K562 (cell line): ENCODE measurements around the gene SLC12A3. TPM values are rescaled to one million over a fixed set of nuclear protein-coding genes. Genes with fewer than 3 reads are reported as not detected.

ENCODE experiments used
- AFF4 ChIP-seq: sonication (generic); formaldehyde crosslinking; IDR thresholded peaks from 2 replicates; pipeline ENCODE4 v1.8.0; 2023; ENCODE audit warnings: mild to moderate bottlenecking, missing genetic modification reagents
- FOXK1 ChIP-seq: sonication (generic); formaldehyde crosslinking; IDR thresholded peaks from 2 replicates; pipeline ENCODE4 v1.8.0; 2022; ENCODE audit warnings: missing genetic modification reagents, mild to moderate bottlenecking, borderline replicate concordance
- HBP1 ChIP-seq: fragments of 450-650 bp; formaldehyde crosslinking; IDR thresholded peaks from 2 replicates; pipeline ENCODE4 v1.4.0; 2022; ENCODE audit warnings: missing genetic modification characterization
- KDM2B ChIP-seq: fragments of 250-450 bp; sonication (Bioruptor Pico); IDR thresholded peaks from 2 replicates; pipeline ENCODE4 v1.8.0; 2021; ENCODE audit warnings: mild to moderate bottlenecking, moderate library complexity
- MAFF ChIP-seq: IDR thresholded peaks from 2 replicates; pipeline ENCODE4 v1.6.1; 2012; ENCODE audit warnings: low read length, improper control_type of control experiment
- MAZ ChIP-seq, 2 experiments: fragments of 450-650 bp in 1 of 2; sonication (generic) in 1 of 2; formaldehyde crosslinking; IDR thresholded peaks in 1 of 2; conservative IDR thresholded peaks in 1 of 2; 2 replicates each; pipeline versions ENCODE4 v1.4.0 to v1.5.0; 2020; ENCODE audit warnings: mild to moderate bottlenecking in 1 of 2, missing genetic modification reagents in 1 of 2
- NEUROD1 ChIP-seq: fragments of 150-350 bp; IDR thresholded peaks from 2 replicates; pipeline ENCODE4 v1.6.1; 2014; ENCODE audit warnings: borderline replicate concordance, low read length, low read depth; ENCODE audit not compliant: partially characterized antibody
- NFYB ChIP-seq: IDR thresholded peaks from 2 replicates; pipeline ENCODE4 v1.6.1; 2011; ENCODE audit warnings: mild to moderate bottlenecking, moderate library complexity; ENCODE audit not compliant: insufficient read length; ENCODE audit errors: extremely low read depth
- PHTF2 ChIP-seq: fragments of 250-450 bp; sonication (Bioruptor Pico); IDR thresholded peaks from 2 replicates; pipeline ENCODE4 v1.5.0; 2021; ENCODE audit warnings: mild to moderate bottlenecking
- SAFB ChIP-seq: fragments of 200-400 bp; formaldehyde crosslinking; IDR thresholded peaks from 2 replicates; pipeline ENCODE4 v1.6.1; 2017; ENCODE audit warnings: low read depth, low read length, borderline replicate concordance
- SMARCE1 ChIP-seq: fragments of 450-650 bp; IDR thresholded peaks from 2 replicates; pipeline ENCODE4 v1.7.1; 2016; ENCODE audit warnings: mild to moderate bottlenecking
- STAT5A ChIP-seq: IDR thresholded peaks from 2 replicates; pipeline ENCODE4 v1.6.1; 2012; ENCODE audit warnings: low read length, inconsistent platforms, borderline replicate concordance
- YY1 ChIP-seq, 3 experiments: IDR thresholded peaks; 2 replicates each; pipeline ENCODE4 v1.6.1; 2011; ENCODE audit warnings: low read length in 2 of 3, mild to moderate bottlenecking in 2 of 3, moderate library complexity in 2 of 3, borderline replicate concordance in 1 of 3, control low read depth in 1 of 3, low read depth in 1 of 3; ENCODE audit not compliant: insufficient read depth in 3 of 3, insufficient replicate concordance in 2 of 3, control insufficient read depth in 1 of 3, insufficient read length in 1 of 3; ENCODE audit errors: extremely low read depth in 1 of 3
- ZMIZ1 ChIP-seq, 2 experiments: fragments of 150-350 bp in 1 of 2; IDR thresholded peaks; 2 replicates each; pipeline ENCODE4 v1.6.1; 2012 to 2016; ENCODE audit warnings: low read depth in 2 of 2, low read length in 2 of 2, mild to moderate bottlenecking in 1 of 2, moderate library complexity in 1 of 2
- ZNF354B ChIP-seq: fragments of 250-450 bp; sonication (Bioruptor Pico); IDR thresholded peaks from 2 replicates; pipeline ENCODE4 v1.4.0; 2020
- polyA plus RNA-seq, 8 experiments: library from polyadenylated mRNA; depleted of rRNA in 4 of 8; stranded (reverse) in 5 of 8; unstranded in 3 of 8; fragments of >200 nt; fragmentation: Nextera tagmentation in 2 of 8; fragmentation: Illumina TruSeq in 1 of 8; extraction: Ambion mirVana in 2 of 8; extraction: Trizol in 1 of 8; gene quantifications; 2 replicates each; pipeline versions ENCODE4 v1.2.1 to v1.2.3, GENCODE V29; 2011 to 2014; ENCODE audit warnings: inconsistent platforms in 1 of 8, missing spikeins in 1 of 8
- total RNA-seq, 7 experiments: library from RNA; depleted of rRNA in 6 of 7; stranded (reverse); fragments of >200 nt in 6 of 7; fragmentation: Illumina TruSeq in 2 of 7; extraction: Trizol in 2 of 7; gene quantifications; 2 replicates each; pipeline versions ENCODE4 v1.2.1 to v1.2.3, GENCODE V29; 2011 to 2021; ENCODE audit warnings: low replicate concordance in 1 of 7
- TF ChIP-seq, protein P1 (sequence below): fragments of 450-650 bp; IDR thresholded peaks from 2 replicates; pipeline ENCODE4 v1.6.1; 2016

SLC12A3 gene
- total and polyA plus RNA-seq, 9 of the 15 experiments (the other 6 are each of a cell fraction or from before 2014, with no cell fraction given), result not detected

DNA sequence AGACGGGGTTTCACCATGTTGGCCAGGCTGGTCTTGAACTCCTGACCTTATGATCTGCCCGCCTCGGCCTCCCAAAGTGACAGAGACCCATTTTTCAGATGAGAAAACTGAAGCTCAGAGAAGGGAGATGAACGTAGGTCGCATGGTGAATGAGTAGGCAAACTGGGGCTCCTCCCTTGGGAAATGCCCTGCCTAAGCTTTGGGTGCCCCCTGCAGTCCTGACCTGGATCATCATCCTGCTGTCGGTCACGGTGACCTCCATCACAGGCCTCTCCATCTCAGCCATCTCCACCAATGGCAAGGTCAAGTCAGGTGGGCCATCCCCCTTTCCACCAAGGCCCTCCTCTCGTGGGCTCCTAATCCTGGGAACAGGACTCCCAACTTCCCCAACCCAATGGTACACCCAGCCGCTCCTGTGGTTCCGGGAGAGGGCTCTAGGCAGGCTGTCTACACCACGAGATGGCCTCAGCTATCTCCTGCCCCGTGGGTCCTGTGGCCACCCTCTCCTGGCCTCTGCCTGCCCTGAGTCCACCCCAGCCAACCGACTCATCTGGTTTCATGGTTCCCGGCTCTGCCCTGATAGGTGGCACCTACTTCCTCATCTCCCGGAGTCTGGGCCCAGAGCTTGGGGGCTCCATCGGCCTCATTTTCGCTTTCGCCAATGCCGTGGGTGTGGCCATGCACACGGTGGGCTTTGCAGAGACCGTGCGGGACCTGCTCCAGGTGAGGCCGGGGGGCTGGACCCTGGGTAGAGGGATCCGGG is 4.7 kb downstream of the SLC12A3 start (continued):
- TF ChIP-seq MAZ (CRISPR knock-in tag; conservative IDR thresholded peaks at IDR 0.05 in 1 of 2, IDR thresholded peaks at IDR 0.05 in 1 of 2), result no peak
- no peak for TF ChIP-seq SMARCE1
- TF ChIP-seq KDM2B (CRISPR knock-in tag), result no peak
- no peak for TF ChIP-seq ZNF354B (CRISPR knock-in tag)
- peak in 1 of 3 experiments; percentile 11 for TF ChIP-seq YY1 (IDR thresholded peaks at IDR 0.05; ENCODE audit: borderline replicate concordance in 1 of 3, control insufficient read depth in 1 of 3, extremely low read depth in 1 of 3, insufficient read depth in 3 of 3, insufficient read length in 1 of 3, insufficient replicate concordance in 2 of 3, low read depth in 1 of 3, low read length in 2 of 3)
- TF ChIP-seq MAFF, result peak; percentile 23; the same call in 1 of the 2 replicates
- TF ChIP-seq AFF4 (CRISPR knock-in tag), result no peak
- TF ChIP-seq SAFB, result no peak
- no peak for TF ChIP-seq STAT5A
- TF ChIP-seq FOXK1 (CRISPR knock-in tag), result no peak
- TF ChIP-seq, protein P1, sequence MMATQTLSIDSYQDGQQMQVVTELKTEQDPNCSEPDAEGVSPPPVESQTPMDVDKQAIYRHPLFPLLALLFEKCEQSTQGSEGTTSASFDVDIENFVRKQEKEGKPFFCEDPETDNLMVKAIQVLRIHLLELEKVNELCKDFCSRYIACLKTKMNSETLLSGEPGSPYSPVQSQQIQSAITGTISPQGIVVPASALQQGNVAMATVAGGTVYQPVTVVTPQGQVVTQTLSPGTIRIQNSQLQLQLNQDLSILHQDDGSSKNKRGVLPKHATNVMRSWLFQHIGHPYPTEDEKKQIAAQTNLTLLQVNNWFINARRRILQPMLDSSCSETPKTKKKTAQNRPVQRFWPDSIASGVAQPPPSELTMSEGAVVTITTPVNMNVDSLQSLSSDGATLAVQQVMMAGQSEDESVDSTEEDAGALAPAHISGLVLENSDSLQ, result peak; percentile 71
- no peak for TF ChIP-seq NEUROD1
- no peak for TF ChIP-seq ZMIZ1 (IDR thresholded peaks at IDR 0.05; ENCODE audit: low read depth in 2 of 2, low read length in 2 of 2)
- no peak for TF ChIP-seq PHTF2 (CRISPR knock-in tag)
- TF ChIP-seq HBP1 (CRISPR knock-in tag), result no peak
- TF ChIP-seq NFYB, result no peak
